Measurements from ENCODE around the gene CAPN9.

DNA sequence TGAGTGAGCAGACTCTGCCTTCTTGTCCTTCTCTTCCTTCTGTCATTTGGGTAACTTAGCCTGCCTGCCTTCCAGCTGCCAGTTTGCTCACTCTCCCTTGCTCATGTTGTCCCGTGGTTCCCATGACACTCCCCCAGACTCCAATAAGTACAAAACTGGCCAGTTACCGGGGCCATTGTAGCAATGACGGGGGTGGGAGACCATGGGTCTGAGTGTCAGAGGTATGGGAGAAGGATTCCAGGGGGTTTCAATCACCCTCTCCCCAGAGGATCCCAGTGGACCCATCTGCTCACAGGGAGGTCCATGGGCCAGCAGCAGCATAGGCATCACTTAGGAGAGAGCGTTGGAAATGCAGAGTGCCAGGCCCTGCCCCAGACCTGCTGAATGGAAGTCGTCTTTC is 51.3 kb downstream of the CAPN9 start:
- TF ChIP-seq, protein P1, sequence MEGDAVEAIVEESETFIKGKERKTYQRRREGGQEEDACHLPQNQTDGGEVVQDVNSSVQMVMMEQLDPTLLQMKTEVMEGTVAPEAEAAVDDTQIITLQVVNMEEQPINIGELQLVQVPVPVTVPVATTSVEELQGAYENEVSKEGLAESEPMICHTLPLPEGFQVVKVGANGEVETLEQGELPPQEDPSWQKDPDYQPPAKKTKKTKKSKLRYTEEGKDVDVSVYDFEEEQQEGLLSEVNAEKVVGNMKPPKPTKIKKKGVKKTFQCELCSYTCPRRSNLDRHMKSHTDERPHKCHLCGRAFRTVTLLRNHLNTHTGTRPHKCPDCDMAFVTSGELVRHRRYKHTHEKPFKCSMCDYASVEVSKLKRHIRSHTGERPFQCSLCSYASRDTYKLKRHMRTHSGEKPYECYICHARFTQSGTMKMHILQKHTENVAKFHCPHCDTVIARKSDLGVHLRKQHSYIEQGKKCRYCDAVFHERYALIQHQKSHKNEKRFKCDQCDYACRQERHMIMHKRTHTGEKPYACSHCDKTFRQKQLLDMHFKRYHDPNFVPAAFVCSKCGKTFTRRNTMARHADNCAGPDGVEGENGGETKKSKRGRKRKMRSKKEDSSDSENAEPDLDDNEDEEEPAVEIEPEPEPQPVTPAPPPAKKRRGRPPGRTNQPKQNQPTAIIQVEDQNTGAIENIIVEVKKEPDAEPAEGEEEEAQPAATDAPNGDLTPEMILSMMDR (IDR thresholded peaks at IDR 0.05; ENCODE audit: low read depth, low read length), result no peak
- no peak for TF ChIP-seq EZH2phosphoT487 (IDR thresholded peaks at IDR 0.05; ENCODE audit: low read depth)
